Hepatocyte (in vitro differentiated cells): Measurements from ENCODE around the gene PTPRQ.

Experiments used
- CTCF ChIP-seq: fragments of 200-600 bp; sonication (generic); IDR thresholded peaks from 2 replicates; pipeline ENCODE4 v1.5.1; 2016; ENCODE audit warnings: antibody characterized with exemption, mild to moderate bottlenecking; ENCODE audit not compliant: poor library complexity
- EZH2 ChIP-seq: fragments of 200-600 bp; sonication (generic); IDR thresholded peaks from 2 replicates; pipeline ENCODE4 v1.6.1; 2016; ENCODE audit warnings: antibody characterized with exemption, mild to moderate bottlenecking, borderline replicate concordance
- EZH2phosphoT487 ChIP-seq: fragments of 200-600 bp; sonication (generic); IDR thresholded peaks from one replicate; pipeline ENCODE4 v1.6.1; 2018; ENCODE audit warnings: antibody characterized with exemption, mild to moderate bottlenecking, low read depth, moderate library complexity; ENCODE audit not compliant: unreplicated experiment, severe bottlenecking

DNA sequence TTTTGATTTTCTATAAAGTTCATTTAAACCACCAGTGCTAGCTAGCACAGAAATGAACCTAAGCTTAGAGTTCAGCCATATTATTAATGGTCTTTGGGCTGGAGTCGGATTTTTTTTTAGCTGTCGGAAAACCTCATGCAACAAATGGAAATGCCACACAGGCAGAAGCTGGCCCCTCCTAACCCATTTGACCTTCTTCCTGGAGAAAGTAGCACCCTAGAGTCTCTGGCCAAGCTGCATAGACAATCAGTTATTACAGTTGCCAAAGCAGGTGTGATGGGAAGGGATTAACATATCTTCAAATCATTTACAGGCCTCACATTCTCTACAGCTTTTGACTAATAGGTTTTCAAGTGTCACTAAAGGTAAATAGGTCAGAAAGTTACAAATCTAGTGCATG is 49.4 kb downstream of the PTPRQ start:
- TF ChIP-seq CTCF (no peak), EZH2 (no peak), EZH2phosphoT487 (no peak)
